ENCODE data around the gene TPM1.

TPM1 gene

GRCh38 chr15:63041402-63041973 is 1.1 kb upstream of the TPM1 start:
- no peak for DNase-seq (ENCODE audit: low read depth)

GRCh38 chr15:63042877-63043334 is 359 bp downstream of the TPM1 start:
- DNase-seq (ENCODE audit: low read depth), result no peak

- DNase-seq (ENCODE audit: low read depth), result peak; percentile 51
These were observed 959 bp downstream of the TPM1 start for GRCh38 chr15:63043335-63044076.

- DNase-seq (ENCODE audit: low read depth), result no peak
These were observed 1.6 kb downstream of the TPM1 start for GRCh38 chr15:63044077-63044644.

- DNase-seq (ENCODE audit: low read depth), result peak; percentile 86
These were observed 2.3 kb downstream of the TPM1 start for GRCh38 chr15:63044645-63045464.

GRCh38 chr15:63045465-63045840 is 2.9 kb downstream of the TPM1 start:
- DNase-seq (ENCODE audit: low read depth), result peak; percentile 67

- DNase-seq (ENCODE audit: low read depth), result peak; percentile 28
These were observed 3.3 kb downstream of the TPM1 start for GRCh38 chr15:63045879-63046278.

GRCh38 chr15:63046917-63047760 is 4.6 kb downstream of the TPM1 start:
- DNase-seq (ENCODE audit: low read depth), result peak; percentile 71

- DNase-seq (ENCODE audit: low read depth), result no peak
These were observed 5.2 kb downstream of the TPM1 start for GRCh38 chr15:63047792-63048114.

- peak; percentile 94 for DNase-seq (ENCODE audit: low read depth)
These were observed 5.7 kb downstream of the TPM1 start for GRCh38 chr15:63048115-63048775.

- peak; percentile 67 for DNase-seq (ENCODE audit: low read depth)
These were observed 6.5 kb downstream of the TPM1 start for GRCh38 chr15:63048776-63049665.

GRCh38 chr15:63049783-63050371 is 7.3 kb downstream of the TPM1 start:
- peak; percentile 31 for DNase-seq (ENCODE audit: low read depth)

- peak; percentile 79 for DNase-seq (ENCODE audit: low read depth)
These were observed 8.2 kb downstream of the TPM1 start for GRCh38 chr15:63050731-63051155.

GRCh38 chr15:63051156-63052066 is 8.9 kb downstream of the TPM1 start:
- peak; percentile 88 for DNase-seq (ENCODE audit: low read depth)

- DNase-seq (ENCODE audit: low read depth), result peak; percentile 30
These were observed 9.7 kb downstream of the TPM1 start for GRCh38 chr15:63052077-63052841.

GRCh38 chr15:63052961-63053698 is 10.6 kb downstream of the TPM1 start:
- DNase-seq (ENCODE audit: low read depth), result peak; percentile 89

GRCh38 chr15:63054281-63054683 is 11.7 kb downstream of the TPM1 start:
- DNase-seq (ENCODE audit: low read depth), result peak; percentile 58

Measured in EH (cell line).